SK-N-SH treated with all-trans-retinoic acid at 6 μM for 48 hours (cell line): Measurements from ENCODE around the gene S100A4.
A peak's percentile ranks its signal among the peaks of the same experiment; 100 is the strongest.
"Not testable (repeated sequence)": the region's sequence is repeated elsewhere in the genome, so short reads cannot be mapped to it uniquely, and the experiment has no call there.

Experiments
- ATAC-seq: fragments of 200-7000 bp; cut with Tn5 transposase; 3 replicates; pipeline ENCODE4 v1.9.1; 2020; ENCODE audit warnings: mild to moderate bottlenecking, moderate library complexity
- ARNTL ChIP-seq: fragments of 450-650 bp; formaldehyde crosslinking; IDR thresholded peaks from 2 replicates; pipeline ENCODE4 v1.5.0; 2020; ENCODE audit warnings: low read depth, mild to moderate bottlenecking, moderate library complexity, borderline replicate concordance
- BACH2 ChIP-seq: fragments of 250-450 bp; sonication (Bioruptor Pico); IDR thresholded peaks from 2 replicates; pipeline ENCODE4 v1.9.0; 2021; ENCODE audit warnings: mild to moderate bottlenecking, borderline replicate concordance
- CSDC2 ChIP-seq: fragments of 250-450 bp; sonication (Bioruptor Pico); IDR thresholded peaks from 2 replicates; pipeline ENCODE4 v1.5.0; 2020; ENCODE audit warnings: mild to moderate bottlenecking, moderate library complexity
- CSRNP3 ChIP-seq: fragments of 250-450 bp; sonication (Bioruptor Pico); IDR thresholded peaks from 2 replicates; pipeline ENCODE4 v1.5.1; 2021; ENCODE audit warnings: mild to moderate bottlenecking, moderate library complexity
- ESRRG ChIP-seq: fragments of 250-450 bp; sonication (Bioruptor Pico); IDR thresholded peaks from 2 replicates; pipeline ENCODE4 v1.6.1; 2021; ENCODE audit warnings: mild to moderate bottlenecking
- GLIS3 ChIP-seq: fragments of 250-450 bp; sonication (Bioruptor Pico); IDR thresholded peaks from 2 replicates; pipeline ENCODE4 v1.5.0; 2020; ENCODE audit warnings: mild to moderate bottlenecking, moderate library complexity
- ISL1 ChIP-seq: fragments of 250-450 bp; sonication (Bioruptor Pico); IDR thresholded peaks from 2 replicates; pipeline ENCODE4 v2.1.2; 2022; ENCODE audit warnings: mild to moderate bottlenecking, moderate library complexity
- OSR1 ChIP-seq: fragments of 250-450 bp; sonication (Bioruptor Pico); IDR thresholded peaks from 2 replicates; pipeline ENCODE4 v1.8.0; 2022; ENCODE audit warnings: moderate library complexity, mild to moderate bottlenecking, inconsistent platforms
- POU6F1 ChIP-seq: fragments of 250-450 bp; sonication (Bioruptor Pico); IDR thresholded peaks from 2 replicates; pipeline ENCODE4 v1.8.0; 2021; ENCODE audit warnings: low read depth, mild to moderate bottlenecking, moderate library complexity, borderline replicate concordance
- RARB ChIP-seq: fragments of 250-450 bp; sonication (Bioruptor Pico); IDR thresholded peaks from 2 replicates; pipeline ENCODE4 v1.8.0; 2021; ENCODE audit warnings: mild to moderate bottlenecking, moderate library complexity
- SNAI2 ChIP-seq: fragments of 250-450 bp; sonication (Bioruptor Pico); IDR thresholded peaks from 2 replicates; pipeline ENCODE4 v1.5.0; 2020; ENCODE audit warnings: mild to moderate bottlenecking, moderate library complexity
- TCF4 ChIP-seq: fragments of 250-450 bp; sonication (Bioruptor Pico); IDR thresholded peaks from 2 replicates; pipeline ENCODE4 v1.8.0; 2021; ENCODE audit warnings: mild to moderate bottlenecking, moderate library complexity, borderline replicate concordance
- TOX ChIP-seq: fragments of 250-450 bp; sonication (Bioruptor Pico); IDR thresholded peaks from 2 replicates; pipeline ENCODE4 v1.8.0; 2021; ENCODE audit warnings: mild to moderate bottlenecking, moderate library complexity, borderline replicate concordance
- ZC3H10 ChIP-seq: fragments of 250-450 bp; sonication (Bioruptor Pico); IDR thresholded peaks from 2 replicates; pipeline ENCODE4 v1.5.1; 2021; ENCODE audit warnings: mild to moderate bottlenecking, moderate library complexity
- ZFP3 ChIP-seq: fragments of 250-450 bp; sonication (Bioruptor Pico); IDR thresholded peaks from 2 replicates; pipeline ENCODE4 v1.5.0; 2020; ENCODE audit warnings: mild to moderate bottlenecking, moderate library complexity
- ZFP30 ChIP-seq: fragments of 450-650 bp; formaldehyde crosslinking; IDR thresholded peaks from 2 replicates; pipeline ENCODE4 v1.5.0; 2022; ENCODE audit warnings: mild to moderate bottlenecking, moderate library complexity
- ZNF565 ChIP-seq: fragments of 450-650 bp; formaldehyde crosslinking; conservative IDR thresholded peaks from 2 replicates; pipeline ENCODE4 v1.5.0; 2020; ENCODE audit warnings: low read depth, mild to moderate bottlenecking, moderate library complexity
- ZNF70 ChIP-seq: fragments of 450-650 bp; formaldehyde crosslinking; IDR thresholded peaks from 2 replicates; pipeline ENCODE4 v1.5.0; 2020; ENCODE audit warnings: mild to moderate bottlenecking, moderate library complexity
- ZNF8 ChIP-seq: fragments of 450-650 bp; formaldehyde crosslinking; IDR thresholded peaks from 2 replicates; pipeline ENCODE4 v1.5.0; 2020; ENCODE audit warnings: mild to moderate bottlenecking, moderate library complexity
- TF ChIP-seq, protein P1 (sequence below): fragments of 250-450 bp; sonication (Bioruptor Pico); IDR thresholded peaks from 2 replicates; pipeline ENCODE4 v1.8.0; 2020; ENCODE audit warnings: mild to moderate bottlenecking, moderate library complexity, borderline replicate concordance

The S100A4 gene

GRCh38 chr1:153583976-153584375 lies 38.4 kb upstream of the S100A4 start:
- ATAC-seq: no peak; the same call in 2 of the 3 replicates
- TF ChIP-seq ZFP3 (CRISPR knock-in tag) (no peak), POU6F1 (CRISPR knock-in tag) (no peak), BACH2 (no peak), ARNTL (CRISPR knock-in tag) (no peak), ZFP30 (CRISPR knock-in tag) (no peak), SNAI2 (no peak), ZNF8 (no peak), ZNF565 (no peak), TCF4 (no peak), CSDC2 (CRISPR knock-in tag) (no peak), ISL1 (CRISPR knock-in tag) (no peak), ZC3H10 (CRISPR knock-in tag) (no peak), GLIS3 (CRISPR knock-in tag) (no peak), ESRRG (CRISPR knock-in tag) (no peak), ZNF70 (CRISPR knock-in tag) (no peak), RARB (CRISPR knock-in tag) (no peak), OSR1 (CRISPR knock-in tag) (no peak)
- TF ChIP-seq, protein P1, sequence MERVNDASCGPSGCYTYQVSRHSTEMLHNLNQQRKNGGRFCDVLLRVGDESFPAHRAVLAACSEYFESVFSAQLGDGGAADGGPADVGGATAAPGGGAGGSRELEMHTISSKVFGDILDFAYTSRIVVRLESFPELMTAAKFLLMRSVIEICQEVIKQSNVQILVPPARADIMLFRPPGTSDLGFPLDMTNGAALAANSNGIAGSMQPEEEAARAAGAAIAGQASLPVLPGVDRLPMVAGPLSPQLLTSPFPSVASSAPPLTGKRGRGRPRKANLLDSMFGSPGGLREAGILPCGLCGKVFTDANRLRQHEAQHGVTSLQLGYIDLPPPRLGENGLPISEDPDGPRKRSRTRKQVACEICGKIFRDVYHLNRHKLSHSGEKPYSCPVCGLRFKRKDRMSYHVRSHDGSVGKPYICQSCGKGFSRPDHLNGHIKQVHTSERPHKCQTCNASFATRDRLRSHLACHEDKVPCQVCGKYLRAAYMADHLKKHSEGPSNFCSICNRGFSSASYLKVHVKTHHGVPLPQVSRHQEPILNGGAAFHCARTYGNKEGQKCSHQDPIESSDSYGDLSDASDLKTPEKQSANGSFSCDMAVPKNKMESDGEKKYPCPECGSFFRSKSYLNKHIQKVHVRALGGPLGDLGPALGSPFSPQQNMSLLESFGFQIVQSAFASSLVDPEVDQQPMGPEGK (CRISPR knock-in tag): no peak

GRCh38 chr1:153583514-153583913 lies 37.9 kb upstream of the S100A4 start:
- not testable (repeated sequence) for ATAC-seq

DNA sequence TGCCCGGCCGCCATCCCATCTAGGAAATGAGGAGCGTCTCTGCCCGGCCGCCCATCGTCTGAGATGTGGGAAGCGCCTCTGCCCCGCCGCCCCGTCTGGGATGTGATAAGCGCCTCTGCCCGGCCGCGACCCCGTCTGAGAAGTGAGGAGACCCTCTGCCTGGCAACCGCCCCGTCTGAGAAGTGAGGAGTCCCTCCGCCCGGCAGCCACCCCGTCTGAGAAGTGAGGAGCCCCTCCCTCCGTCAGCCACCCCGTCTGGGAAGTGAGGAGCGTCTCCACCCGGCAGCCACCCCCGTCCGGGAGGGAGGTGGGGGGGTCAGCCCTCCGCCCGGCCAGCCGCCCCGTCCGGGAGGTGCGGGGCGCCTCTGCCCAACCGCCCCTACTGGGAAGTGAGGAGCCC lies 37.2 kb upstream of the S100A4 start:
- not testable (repeated sequence) for ATAC-seq

DNA sequence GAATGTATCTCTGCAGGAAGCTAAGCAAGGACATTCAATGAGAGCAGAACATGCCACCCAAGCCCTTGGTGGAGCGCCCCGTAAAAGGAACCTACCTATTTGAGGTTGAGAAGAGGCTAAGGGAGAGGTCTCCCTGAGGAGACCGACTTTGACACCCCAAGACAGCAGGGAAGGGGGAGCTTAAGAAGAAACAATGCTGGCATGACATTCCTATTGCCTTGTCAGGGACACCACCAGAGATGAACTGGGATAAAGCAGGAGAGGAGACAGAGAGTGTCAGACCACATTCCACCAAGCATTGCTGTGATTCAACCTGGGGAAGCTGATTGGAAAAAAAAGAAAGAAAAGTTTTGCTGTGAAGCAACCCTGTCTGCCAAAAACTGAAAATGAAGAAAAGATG lies 33.3 kb upstream of the S100A4 start:
- no peak for TF ChIP-seq TCF4
- TF ChIP-seq TOX: no peak
- no peak for TF ChIP-seq POU6F1 (CRISPR knock-in tag)
- TF ChIP-seq, all 23 proteins: peak for 0
- peak; percentile 53 for ATAC-seq

- peak; percentile 93 for ATAC-seq
Observed at GRCh38 chr1:153578490-153578889, 32.9 kb upstream of the S100A4 start.

More at GRCh38 chr1:153578490-153578889, 32.9 kb upstream of the S100A4 start:
- TF ChIP-seq POU6F1 (CRISPR knock-in tag): no peak
- TF ChIP-seq TOX: no peak
- TF ChIP-seq RARB (CRISPR knock-in tag): no peak
- TF ChIP-seq ZNF70 (CRISPR knock-in tag): no peak
- TF ChIP-seq GLIS3 (CRISPR knock-in tag): no peak
- TF ChIP-seq ISL1 (CRISPR knock-in tag): no peak
- TF ChIP-seq, protein P1 (CRISPR knock-in tag): no peak
- no peak for TF ChIP-seq ESRRG (CRISPR knock-in tag)
- no peak for TF ChIP-seq SNAI2
- TF ChIP-seq ZNF8: no peak
- TF ChIP-seq ZNF565: no peak
- TF ChIP-seq ZFP3 (CRISPR knock-in tag): no peak
- no peak for TF ChIP-seq CSRNP3
- no peak for TF ChIP-seq ZFP30 (CRISPR knock-in tag)
